ENCODE measurements around the gene STARD3NL. TPM values are rescaled to one million over a fixed set of nuclear protein-coding genes. Genes with fewer than 3 reads are reported as not detected.

Gene STARD3NL
- total and polyA plus RNA-seq, 10 of the 15 experiments (the other 5 are each of a cell fraction or from before 2014, with no cell fraction given) = 66.1 to 133 (median 85.7) TPM

GRCh38 chr7:38169847-38170246 lies 8.2 kb upstream of the STARD3NL start (continued):
- no peak for TF ChIP-seq IRF5 (IDR thresholded peaks at IDR 0.05; ENCODE audit: borderline replicate concordance)
- TF ChIP-seq CBX3 (IDR thresholded peaks at IDR 0.05; ENCODE audit: borderline replicate concordance, low read depth) = no peak
- TF ChIP-seq RAD21 (IDR thresholded peaks at IDR 0.05; ENCODE audit: insufficient read depth, low read depth, low read length) = no peak
- no peak for TF ChIP-seq BCLAF1 (IDR thresholded peaks at IDR 0.05)
- no peak for TF ChIP-seq HCFC1 (IDR thresholded peaks at IDR 0.05; ENCODE audit: low read length)
- TF ChIP-seq ELK1 (IDR thresholded peaks at IDR 0.05; ENCODE audit: low read depth, low read length) = no peak
- no peak for TF ChIP-seq CHD1 (IDR thresholded peaks at IDR 0.05; ENCODE audit: low read depth, low read length)
- TF ChIP-seq ZBED1 (IDR thresholded peaks at IDR 0.05; ENCODE audit: borderline replicate concordance) = no peak
- no peak for TF ChIP-seq EZH2 (IDR thresholded peaks at IDR 0.05; ENCODE audit: borderline replicate concordance, control insufficient read depth, low read depth, low read length)
- TF ChIP-seq MYC (IDR thresholded peaks at IDR 0.05; ENCODE audit: insufficient read depth, insufficient read length, insufficient replicate concordance, low read length, severe bottlenecking) = no peak
- no peak for TF ChIP-seq POLR2AphosphoS2 (IDR thresholded peaks at IDR 0.05; ENCODE audit: low read depth, low read length)
- TF ChIP-seq ZNF687 (IDR thresholded peaks at IDR 0.05) = no peak
- peak; percentile 42 to 49; a peak in 2 of 4 replicates for TF ChIP-seq BHLHE40 (IDR thresholded peaks at IDR 0.05; ENCODE audit: borderline replicate concordance in 1 of 2, low read depth in 2 of 2, low read length in 1 of 2)
- no peak for TF ChIP-seq TCF3 (IDR thresholded peaks at IDR 0.05; ENCODE audit: borderline replicate concordance, insufficient read depth, low read depth, low read length)
- no peak for TF ChIP-seq IRF4 (IDR thresholded peaks at IDR 0.05; ENCODE audit: low read depth, low read length)
- peak; percentile 10 for TF ChIP-seq SP1 (IDR thresholded peaks at IDR 0.05; ENCODE audit: low read depth, low read length)
- no peak for TF ChIP-seq GATAD2B (conservative IDR thresholded peaks at IDR 0.05; ENCODE audit: low read depth)
- no peak for TF ChIP-seq BRCA1 (IDR thresholded peaks at IDR 0.05; ENCODE audit: low read depth, low read length)
- no peak for TF ChIP-seq WRNIP1 (IDR thresholded peaks at IDR 0.05; ENCODE audit: borderline replicate concordance, low read depth, low read length)
- TF ChIP-seq SUZ12 (IDR thresholded peaks at IDR 0.05; ENCODE audit: unreplicated experiment) = no peak
- no peak for TF ChIP-seq RCOR1 (conservative IDR thresholded peaks at IDR 0.05; ENCODE audit: low read depth, low read length)
- no peak for TF ChIP-seq STAT3 (IDR thresholded peaks at IDR 0.05; ENCODE audit: low read depth, low read length)
- no peak for TF ChIP-seq SREBF2 (IDR thresholded peaks at IDR 0.05; ENCODE audit: low read length)
